SU-DHL-6 (cell line): ENCODE data around the gene ACOT2.

Source experiments
- H2AFZ ChIP-seq: fragments of 200-600 bp; sonication (generic); 2 replicates; pipeline ENCODE4 v1.6.1; 2014; ENCODE audit warnings: low read depth, mild to moderate bottlenecking, moderate library complexity, mixed read lengths, antibody characterized with exemption, low read length; ENCODE audit not compliant: severe bottlenecking
- H3F3A ChIP-seq: fragments of 200-600 bp; shearing (Covaris generic); 2 replicates; pipeline ENCODE4 v1.6.0; 2016; ENCODE audit warnings: antibody characterized with exemption, mild to moderate bottlenecking; ENCODE audit not compliant: insufficient read depth
- H3K27ac ChIP-seq: fragments of 200-600 bp; sonication (generic); 2 replicates; pipeline ENCODE4 v1.5.1; 2016; ENCODE audit warnings: low read depth, mild to moderate bottlenecking, low read length, moderate library complexity, mixed read lengths
- H3K27me3 ChIP-seq: fragments of 200-600 bp; sonication (generic), shearing (Covaris generic); 2 replicates; pipeline ENCODE4 v1.6.0; 2014; ENCODE audit warnings: mild to moderate bottlenecking, low read length
- H3K36me3 ChIP-seq: fragments of 200-600 bp; sonication (generic); 2 replicates; pipeline ENCODE4 v1.6.1; 2014; ENCODE audit warnings: mild to moderate bottlenecking, low read length, mixed read lengths
- H3K4me2 ChIP-seq: fragments of 300-600, 200-600 bp; shearing (Covaris generic), sonication (generic); 2 replicates; pipeline ENCODE4 v1.6.0; 2014; ENCODE audit warnings: low read length, low read depth, mild to moderate bottlenecking; ENCODE audit not compliant: poor library complexity, severe bottlenecking
- H3K4me3 ChIP-seq: fragments of 200-600 bp; sonication (generic); 2 replicates; pipeline ENCODE4 v1.5.1; 2014; ENCODE audit warnings: antibody characterized with exemption, low read length, mild to moderate bottlenecking, mixed read lengths; ENCODE audit not compliant: insufficient read depth, poor library complexity, severe bottlenecking
- H3K79me2 ChIP-seq: fragments of 200-600 bp; sonication (generic); 2 replicates; pipeline ENCODE4 v1.6.1; 2014; ENCODE audit warnings: mild to moderate bottlenecking, low read length, moderate library complexity; ENCODE audit not compliant: insufficient read depth
- H3K9ac ChIP-seq: fragments of 200-600 bp; sonication (generic); 2 replicates; pipeline ENCODE4 v1.7.0; 2014; ENCODE audit warnings: mild to moderate bottlenecking, low read length
- H3K9me2 ChIP-seq: fragments of 200-600 bp; sonication (generic); replicated peaks from 2 replicates; pipeline ENCODE4 v1.6.1; 2014; ENCODE audit warnings: low read length; ENCODE audit not compliant: insufficient read depth
- H3K9me3 ChIP-seq: fragments of 200-600 bp; sonication (generic); 2 replicates; pipeline ENCODE4 v1.6.1; 2014; ENCODE audit warnings: low read length, mixed read lengths; ENCODE audit not compliant: insufficient read depth
- H4K20me1 ChIP-seq: fragments of 200-600 bp; sonication (generic); 2 replicates; pipeline ENCODE4 v1.6.1; 2014; ENCODE audit warnings: low read depth, mild to moderate bottlenecking, antibody characterized with exemption, low read length, moderate library complexity, mixed read lengths
- EZH2phosphoT487 ChIP-seq: fragments of 200-600 bp; sonication (generic), shearing (Covaris generic); conservative IDR thresholded peaks from 2 replicates; pipeline ENCODE4 v1.6.1; 2018; ENCODE audit warnings: mild to moderate bottlenecking, antibody characterized with exemption, low read length, moderate library complexity, mixed read lengths
- TF ChIP-seq, protein P1 (sequence below): fragments of 200-600 bp; sonication (generic); IDR thresholded peaks from one replicate; pipeline ENCODE4 v1.5.1; 2017; ENCODE audit warnings: antibody characterized with exemption, mild to moderate bottlenecking, low read length, moderate library complexity; ENCODE audit not compliant: insufficient read depth, poor library complexity, severe bottlenecking

The ACOT2 gene

DNA sequence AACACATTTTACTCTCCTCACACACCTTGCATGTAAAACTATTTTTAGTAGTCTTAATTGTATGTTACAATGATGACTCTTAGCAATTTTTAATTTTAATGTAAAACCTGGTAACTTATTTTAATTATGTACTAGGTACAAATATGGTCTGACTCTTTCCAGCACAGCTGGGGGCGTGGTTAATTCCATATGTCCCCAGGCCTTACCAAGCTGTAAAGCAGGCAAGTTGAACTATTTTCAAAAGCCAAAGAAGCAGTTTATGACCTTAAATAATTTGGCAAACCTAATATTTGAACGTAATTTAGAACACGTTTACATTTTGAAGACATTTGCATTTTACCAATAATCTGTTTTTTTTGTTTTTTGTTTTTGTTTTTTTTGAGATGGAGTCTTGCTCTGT lies 34.0 kb downstream of the ACOT2 start:
- no peak overlapping the region for H3K4me2 ChIP-seq
- no peak overlapping the region for H3K4me3 ChIP-seq
- no peaks in the 10 kb centered on the region for H3K36me3 ChIP-seq
- H3K27me3 ChIP-seq, result no peaks in the 10 kb centered on the region
- no peaks in the 10 kb centered on the region for H3F3A ChIP-seq
- no peak overlapping the region for H3K27ac ChIP-seq
- H4K20me1 ChIP-seq, result no peaks in the 10 kb centered on the region
- H3K9me3 ChIP-seq, result no peaks in the 10 kb centered on the region
- no peak overlapping the region for H3K9ac ChIP-seq
- no peak for TF ChIP-seq EZH2phosphoT487
- TF ChIP-seq, protein P1, sequence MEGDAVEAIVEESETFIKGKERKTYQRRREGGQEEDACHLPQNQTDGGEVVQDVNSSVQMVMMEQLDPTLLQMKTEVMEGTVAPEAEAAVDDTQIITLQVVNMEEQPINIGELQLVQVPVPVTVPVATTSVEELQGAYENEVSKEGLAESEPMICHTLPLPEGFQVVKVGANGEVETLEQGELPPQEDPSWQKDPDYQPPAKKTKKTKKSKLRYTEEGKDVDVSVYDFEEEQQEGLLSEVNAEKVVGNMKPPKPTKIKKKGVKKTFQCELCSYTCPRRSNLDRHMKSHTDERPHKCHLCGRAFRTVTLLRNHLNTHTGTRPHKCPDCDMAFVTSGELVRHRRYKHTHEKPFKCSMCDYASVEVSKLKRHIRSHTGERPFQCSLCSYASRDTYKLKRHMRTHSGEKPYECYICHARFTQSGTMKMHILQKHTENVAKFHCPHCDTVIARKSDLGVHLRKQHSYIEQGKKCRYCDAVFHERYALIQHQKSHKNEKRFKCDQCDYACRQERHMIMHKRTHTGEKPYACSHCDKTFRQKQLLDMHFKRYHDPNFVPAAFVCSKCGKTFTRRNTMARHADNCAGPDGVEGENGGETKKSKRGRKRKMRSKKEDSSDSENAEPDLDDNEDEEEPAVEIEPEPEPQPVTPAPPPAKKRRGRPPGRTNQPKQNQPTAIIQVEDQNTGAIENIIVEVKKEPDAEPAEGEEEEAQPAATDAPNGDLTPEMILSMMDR, result no peak
- no peaks in the 10 kb centered on the region for H3K9me2 ChIP-seq
- H3K79me2 ChIP-seq, result no peaks in the 10 kb centered on the region
- H2AFZ ChIP-seq, result no peak overlapping the region

DNA sequence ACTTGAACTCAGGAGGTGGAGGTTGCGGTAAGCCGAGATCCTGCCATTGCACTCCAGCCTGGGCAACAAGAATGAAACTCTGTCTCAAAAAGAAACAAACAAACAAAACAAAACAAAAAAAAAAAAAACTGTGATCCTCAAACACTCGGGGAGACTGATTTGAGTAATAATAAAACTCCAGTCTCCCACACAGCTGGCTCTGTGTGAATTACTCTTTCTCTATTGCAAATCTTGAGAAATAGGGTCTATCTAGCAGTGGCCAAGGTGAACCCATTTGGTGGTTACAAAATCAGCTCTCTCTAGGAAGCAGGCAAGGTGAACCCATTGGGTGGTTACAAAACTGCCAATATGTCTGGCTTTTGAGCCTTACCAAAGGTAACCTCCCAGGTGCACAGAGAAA lies 37.3 kb downstream of the ACOT2 start:
- Histone ChIP-seq H3K9me2 (no peaks in the 10 kb centered on the region), H3K4me3 (no peak overlapping the region), H2AFZ (no peak overlapping the region), H3K27me3 (no peaks in the 10 kb centered on the region), H3K4me2 (no peak overlapping the region), H3K36me3 (no peaks in the 10 kb centered on the region), H3K9ac (no peak overlapping the region), H3K27ac (no peak overlapping the region), H3F3A (no peaks in the 10 kb centered on the region), H3K79me2 (no peaks in the 10 kb centered on the region), H4K20me1 (no peaks in the 10 kb centered on the region), H3K9me3 (no peaks in the 10 kb centered on the region)
- no peak for TF ChIP-seq EZH2phosphoT487
- TF ChIP-seq, protein P1, result no peak

DNA sequence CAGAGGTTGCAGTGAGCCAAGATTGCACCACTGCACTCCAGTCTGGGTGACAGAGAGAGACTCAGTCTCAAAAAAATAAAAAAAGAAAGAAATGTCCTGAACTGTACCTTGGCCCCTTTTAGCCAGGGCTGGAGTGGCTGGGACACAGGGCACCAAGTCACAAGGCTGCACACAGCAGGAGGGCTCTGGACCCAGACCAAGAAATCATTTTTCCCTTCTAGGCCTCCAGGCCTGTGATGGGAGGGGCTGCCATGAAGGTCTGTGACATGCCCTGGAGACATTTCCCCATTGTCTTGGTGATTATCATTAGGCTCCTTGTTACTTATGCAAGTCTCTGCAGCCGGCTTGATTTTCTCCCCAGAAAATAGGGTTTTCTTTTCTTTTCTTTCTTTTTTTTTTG lies 38.2 kb downstream of the ACOT2 start:
- no peak overlapping the region for H3K27ac ChIP-seq
- no peak overlapping the region for H3K4me3 ChIP-seq
- no peak overlapping the region for H2AFZ ChIP-seq
- H3F3A ChIP-seq, result no peaks in the 10 kb centered on the region
- H3K36me3 ChIP-seq, result no peaks in the 10 kb centered on the region
- H3K27me3 ChIP-seq, result no peaks in the 10 kb centered on the region
- no peak overlapping the region for H3K9ac ChIP-seq
- no peaks in the 10 kb centered on the region for H3K9me3 ChIP-seq
- H3K79me2 ChIP-seq, result no peaks in the 10 kb centered on the region
- no peaks in the 10 kb centered on the region for H4K20me1 ChIP-seq
- H3K4me2 ChIP-seq, result no peak overlapping the region
- no peak for TF ChIP-seq EZH2phosphoT487
- TF ChIP-seq, protein P1, result no peak
- no peaks in the 10 kb centered on the region for H3K9me2 ChIP-seq
